D341Med (cell line): ENCODE data around the gene MARK3.

Source experiments
- DNase-seq: peaks from one replicate; pipeline ENCODE4 v3.0.0; 2012; ENCODE audit warnings: low spot score

The MARK3 gene

DNA sequence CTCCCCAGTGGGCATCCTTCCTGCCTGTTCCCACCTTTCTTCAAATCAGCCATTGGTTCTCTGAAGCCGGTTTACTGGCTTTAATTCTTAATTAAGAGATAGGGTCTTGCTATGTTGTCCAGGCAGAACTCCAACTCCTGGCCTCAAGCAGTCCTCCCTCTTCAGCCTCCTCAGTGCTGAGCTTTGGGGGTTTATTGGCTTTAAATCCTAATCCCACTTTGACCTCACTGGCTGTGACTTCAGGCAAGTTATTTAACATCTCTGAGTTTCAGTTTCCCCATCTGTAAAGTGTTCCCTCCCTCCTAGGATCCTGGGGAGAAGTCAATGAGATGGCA lies 141.7 kb downstream of the MARK3 start:
- DNase-seq = no peak

DNA sequence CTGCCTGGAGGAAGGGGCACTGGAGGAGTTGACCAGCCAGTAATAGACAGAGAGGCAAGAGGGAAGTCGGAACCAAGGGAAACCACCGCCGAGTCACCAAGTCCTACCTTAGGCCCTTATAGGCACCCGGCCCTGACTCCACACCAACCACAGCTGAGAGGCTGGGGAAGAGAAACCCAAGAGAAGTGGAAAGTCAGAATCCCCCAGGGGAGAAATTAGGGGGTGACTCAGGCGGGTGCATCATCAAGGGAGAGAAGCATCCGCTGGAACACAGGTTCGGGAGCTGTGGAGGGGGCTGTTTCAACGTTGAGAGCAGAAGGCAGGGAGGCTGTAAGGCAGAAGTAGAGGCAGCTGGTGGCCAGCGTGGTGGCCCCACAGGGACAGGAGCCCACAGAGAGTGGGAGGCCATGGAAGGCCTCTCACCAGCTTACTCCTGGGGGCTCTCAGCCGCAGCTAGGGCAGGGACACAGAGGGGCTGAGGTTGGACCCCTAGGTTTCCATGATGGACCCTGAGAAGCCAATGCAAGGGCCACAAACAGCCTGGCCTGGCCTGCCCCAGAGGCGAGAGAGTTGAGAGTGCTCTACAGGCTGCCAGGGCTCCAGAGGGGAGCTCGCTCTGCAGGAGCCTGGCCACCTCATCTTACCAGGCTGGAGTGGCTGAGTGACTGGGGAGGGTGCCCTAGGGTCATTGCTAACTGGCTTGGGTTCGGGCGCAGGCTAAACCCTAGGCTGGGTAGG lies 142.4 kb downstream of the MARK3 start:
- DNase-seq = no peak

DNA sequence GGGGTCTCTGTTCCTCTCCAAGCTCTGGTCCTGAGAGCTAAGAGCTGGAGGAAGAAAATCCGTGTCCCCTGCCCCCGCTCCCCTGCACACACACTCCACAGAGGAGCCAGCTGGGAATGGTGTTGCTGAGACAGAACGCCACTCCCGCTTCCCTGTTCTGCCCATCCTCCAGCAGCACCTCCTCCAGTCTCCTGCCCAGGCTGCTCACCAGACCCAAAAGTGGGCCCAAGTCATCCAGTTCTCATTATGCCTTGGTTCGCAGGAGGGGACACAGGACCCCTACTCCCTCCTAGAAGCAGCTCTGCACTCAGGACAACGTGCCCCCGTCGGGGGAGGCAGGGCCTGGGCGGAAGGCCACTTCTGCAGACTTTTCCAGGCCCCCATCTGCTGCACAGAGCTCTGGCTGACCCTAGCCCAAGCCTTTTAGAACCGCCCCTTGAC lies 143.0 kb downstream of the MARK3 start:
- no peak for DNase-seq

DNA sequence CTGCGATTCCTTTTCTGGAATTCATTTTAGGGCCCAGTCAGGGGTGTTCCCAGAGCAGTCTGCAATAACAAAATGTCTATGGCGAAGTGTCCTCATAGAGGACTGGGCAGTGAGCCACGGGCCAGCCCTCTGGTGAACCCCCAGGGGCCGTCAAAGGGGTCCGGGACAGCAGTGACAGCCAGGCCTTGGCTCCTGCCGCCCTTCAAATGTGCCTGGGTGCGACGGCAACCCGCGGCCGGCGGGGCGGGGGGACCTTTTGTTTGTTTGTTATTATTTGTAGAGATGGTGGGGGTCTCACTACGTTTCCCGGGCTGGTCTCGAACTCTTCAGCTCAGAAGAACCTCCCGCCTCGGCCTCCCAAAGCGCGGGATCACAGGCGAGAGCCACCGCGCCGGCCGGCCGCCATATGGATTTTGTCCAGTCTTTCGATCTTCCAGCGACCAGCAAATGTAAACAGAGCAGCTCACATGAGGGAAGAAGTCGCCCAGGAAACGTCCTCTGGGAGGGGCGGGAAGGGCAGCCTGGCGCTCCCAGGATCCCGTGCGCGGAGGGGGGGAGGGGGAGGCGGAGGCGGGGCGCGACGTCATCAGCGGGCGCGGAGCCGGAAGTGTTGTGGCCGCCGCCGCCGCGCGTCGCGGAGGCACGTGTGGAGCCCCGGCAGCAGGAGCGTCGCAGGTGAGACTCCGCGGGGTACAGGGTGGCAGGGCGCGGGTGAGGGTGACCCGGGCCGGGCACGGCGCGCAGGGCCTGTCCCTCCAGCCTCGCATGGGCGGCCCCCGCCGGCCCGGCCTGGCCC lies 143.6 kb downstream of the MARK3 start, which contains the start of gene TRMT61A:
Gene TRMT61A, plus strand, starts transcription at position 610 of the 796 bp plus-strand sequence. CDS start 783 bp downstream, outside the sequence.
- DNase-seq = peak; percentile 99

DNA sequence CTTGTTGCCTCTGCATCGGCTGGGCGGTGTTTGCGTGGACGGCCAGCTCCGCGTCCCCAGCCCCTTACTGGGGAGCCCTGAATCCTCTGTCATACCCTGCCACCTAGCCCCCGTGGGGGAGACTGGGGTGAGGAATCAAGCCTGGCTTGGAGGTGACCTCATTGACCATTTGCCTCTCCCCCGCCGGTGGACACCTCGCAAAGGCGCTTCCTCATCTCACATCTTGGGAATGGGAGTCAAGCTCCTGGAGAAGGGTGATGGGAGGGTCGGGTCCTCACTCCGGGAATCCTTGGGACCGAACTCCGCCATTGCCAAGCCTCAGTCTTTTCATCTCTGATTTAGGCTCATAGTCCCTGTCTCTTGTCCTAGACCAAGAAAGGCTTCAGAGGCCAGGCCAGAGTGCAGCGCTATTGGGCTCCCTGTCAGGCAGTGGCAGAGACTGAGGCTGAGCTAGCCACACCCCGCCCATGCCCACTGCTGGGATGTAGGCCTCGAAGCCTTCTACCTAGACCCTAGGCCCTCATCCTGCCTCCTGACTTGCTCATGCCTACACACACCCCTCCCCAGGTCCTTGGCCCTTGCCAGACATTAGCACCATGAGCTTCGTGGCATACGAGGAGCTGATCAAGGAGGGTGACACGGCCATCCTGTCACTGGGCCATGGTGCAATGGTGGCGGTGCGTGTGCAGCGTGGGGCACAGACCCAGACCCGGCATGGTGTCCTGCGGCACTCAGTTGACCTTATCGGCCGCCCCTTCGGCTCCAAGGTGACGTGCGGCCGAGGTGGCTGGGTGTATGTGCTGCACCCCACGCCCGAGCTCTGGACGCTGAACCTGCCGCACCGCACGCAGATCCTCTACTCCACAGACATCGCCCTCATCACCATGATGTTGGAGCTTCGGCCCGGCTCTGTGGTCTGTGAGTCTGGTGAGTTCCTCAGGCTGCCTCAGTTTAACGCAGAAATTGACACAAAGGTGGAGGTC lies 144.5 kb downstream of the MARK3 start:
- DNase-seq = no peak

DNA sequence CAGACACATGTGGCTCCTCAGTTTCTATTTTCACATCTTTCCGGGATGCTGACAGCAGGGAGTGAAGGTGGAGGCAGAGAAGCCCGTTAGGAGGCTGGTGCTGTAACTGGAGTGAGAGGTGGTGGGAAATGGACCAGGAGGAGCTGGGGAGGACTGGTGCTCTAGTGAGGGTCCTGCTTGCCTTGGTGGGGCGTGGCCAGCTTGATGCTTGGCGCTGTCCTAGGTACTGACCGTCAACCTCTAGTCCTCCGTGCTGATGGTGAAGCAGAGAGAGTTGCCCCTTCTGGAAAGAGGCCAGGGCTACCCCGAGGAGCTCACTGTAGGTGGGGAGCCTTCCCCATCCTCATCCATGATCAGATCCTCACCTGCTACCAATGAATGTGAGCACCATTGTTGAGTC lies 145.2 kb downstream of the MARK3 start:
- no peak for DNase-seq

DNA sequence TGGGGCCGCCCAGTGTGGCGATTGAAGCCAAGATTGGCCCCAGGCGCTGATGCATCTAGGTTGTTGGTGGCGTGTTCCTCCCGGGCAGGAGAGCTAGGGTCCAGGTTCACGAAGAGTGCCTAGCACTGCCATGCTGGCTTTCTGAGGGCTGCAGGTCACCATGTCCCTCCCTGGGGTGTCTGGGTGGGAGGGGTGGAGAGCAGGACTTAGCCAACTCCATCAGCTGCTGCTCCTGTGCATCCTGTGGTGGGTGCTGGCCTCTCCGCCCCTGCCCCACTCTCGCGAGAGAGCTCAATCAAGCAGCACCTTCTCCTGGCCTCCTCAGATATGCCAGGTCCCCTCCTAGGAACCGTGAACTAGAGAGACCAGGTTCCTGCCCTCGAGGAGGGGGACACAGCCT lies 145.6 kb downstream of the MARK3 start:
- DNase-seq = no peak

DNA sequence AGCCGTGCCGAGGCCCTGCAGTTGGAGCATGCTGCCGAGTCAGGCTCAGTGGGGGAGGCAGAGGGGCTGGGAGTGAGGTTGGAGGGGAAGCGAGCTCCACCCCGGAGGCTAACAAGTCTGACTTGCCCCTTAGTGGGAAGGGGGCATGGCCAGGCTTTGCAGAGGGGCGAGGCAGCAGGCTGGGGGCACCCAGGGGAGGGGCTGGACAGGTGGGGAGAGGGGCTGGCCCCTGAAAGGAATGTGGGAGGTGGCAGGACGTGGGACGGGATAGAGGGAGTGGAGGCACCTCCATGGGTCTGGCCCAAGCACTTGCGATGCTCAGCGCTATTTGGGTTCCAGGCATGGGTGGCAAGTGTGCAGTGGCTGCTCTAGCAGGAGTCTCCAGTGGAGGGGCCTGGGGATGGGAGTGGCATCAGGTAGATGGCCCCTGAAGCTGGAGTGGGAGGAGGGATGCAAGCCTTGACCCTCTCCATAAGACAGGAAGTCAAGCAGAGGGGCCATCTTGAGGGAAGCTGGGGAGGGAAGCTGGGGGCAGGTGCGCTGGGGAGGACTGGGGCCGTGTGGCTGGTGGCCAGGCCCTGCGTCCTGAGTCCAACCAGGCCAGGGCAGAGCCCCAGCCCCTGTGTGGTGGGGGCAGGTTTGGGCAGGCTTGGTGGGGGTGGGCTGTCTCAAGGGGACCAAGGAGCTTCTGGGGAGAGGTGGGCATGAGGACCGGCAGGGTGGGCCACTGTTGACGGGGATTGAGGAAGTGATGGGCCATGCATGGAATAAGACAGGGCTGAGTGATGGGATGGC lies 146.4 kb downstream of the MARK3 start:
- DNase-seq = no peak

DNA sequence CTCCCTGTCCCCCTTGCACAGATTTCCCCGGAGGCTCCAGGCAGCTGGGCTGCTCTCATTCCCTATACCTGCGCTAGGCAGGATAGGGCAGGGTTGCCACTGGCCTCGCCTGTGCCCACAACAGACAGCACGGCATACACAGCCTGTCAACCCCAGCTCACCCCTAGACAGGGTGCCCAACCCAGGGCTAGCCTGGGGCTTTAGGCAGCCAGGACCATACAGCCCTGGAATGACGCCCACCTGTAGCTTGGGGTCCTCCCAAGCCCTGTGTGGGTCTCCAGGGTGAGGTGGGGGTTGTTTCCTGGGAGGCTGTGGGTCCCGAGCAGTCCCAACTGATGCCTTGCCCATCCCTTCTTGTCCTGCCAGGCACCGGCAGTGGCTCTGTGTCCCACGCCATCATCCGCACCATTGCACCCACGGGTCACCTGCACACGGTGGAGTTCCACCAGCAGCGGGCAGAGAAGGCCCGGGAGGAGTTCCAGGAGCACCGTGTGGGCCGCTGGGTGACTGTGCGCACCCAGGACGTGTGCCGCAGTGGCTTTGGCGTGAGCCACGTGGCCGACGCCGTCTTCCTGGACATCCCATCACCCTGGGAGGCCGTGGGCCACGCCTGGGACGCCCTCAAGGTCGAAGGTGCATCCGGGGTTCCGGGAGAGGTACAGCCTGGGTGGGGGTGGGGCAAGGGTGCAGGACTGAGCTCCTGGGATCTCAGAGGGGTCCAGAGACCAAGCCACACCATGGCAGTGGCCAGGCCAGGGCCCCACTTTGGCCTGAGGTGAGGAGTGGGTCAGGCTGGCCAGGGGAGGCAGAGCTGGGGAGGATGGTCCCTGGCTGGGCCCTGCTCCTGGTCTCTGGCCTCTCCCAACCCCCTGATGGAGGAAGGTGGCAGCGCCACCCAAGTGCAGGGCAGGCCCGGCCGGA lies 147.3 kb downstream of the MARK3 start:
- DNase-seq = no peak

DNA sequence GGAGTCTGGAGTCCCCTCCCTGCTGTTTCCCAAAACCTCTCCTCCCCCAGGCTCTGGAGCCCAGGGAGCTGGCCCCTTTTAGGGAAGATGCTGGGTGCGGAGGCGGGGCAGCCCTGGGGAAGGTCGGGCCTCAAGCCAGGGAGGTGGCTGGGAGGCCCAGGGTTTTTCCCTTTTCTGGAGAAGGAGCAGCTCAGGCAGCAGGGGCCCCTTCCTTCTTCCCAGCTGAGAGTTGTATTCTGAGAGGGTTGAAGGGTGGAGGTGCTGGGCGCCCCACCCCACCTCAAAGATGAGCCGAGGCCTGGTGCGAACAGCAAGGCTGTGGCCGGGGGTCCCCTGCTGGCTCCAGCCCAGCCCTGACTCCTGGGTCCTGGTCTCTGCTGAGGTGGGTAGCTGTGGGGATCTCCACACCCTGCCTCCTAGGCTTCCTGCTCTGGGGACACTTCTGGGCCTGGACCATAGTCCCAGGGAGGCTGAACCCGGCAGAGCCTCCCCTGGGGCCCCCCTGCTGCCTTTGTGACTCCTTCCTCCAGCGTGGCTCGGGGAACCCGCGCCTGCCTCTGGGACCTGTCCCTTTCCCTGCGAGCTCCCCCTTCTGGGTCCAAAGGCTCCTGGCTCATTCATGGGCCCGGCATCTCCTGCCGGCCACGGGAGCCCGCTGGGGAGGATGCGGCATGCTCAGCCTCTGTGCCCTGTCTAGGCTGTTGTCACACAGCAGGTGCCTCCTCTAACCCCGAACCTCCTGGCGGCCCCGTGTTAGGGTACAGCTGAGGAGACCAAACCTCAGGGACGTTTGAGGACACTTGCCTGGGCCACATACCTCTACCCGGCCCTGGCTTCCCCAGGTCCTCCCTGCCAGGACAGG lies 148.2 kb downstream of the MARK3 start:
- DNase-seq = no peak

DNA sequence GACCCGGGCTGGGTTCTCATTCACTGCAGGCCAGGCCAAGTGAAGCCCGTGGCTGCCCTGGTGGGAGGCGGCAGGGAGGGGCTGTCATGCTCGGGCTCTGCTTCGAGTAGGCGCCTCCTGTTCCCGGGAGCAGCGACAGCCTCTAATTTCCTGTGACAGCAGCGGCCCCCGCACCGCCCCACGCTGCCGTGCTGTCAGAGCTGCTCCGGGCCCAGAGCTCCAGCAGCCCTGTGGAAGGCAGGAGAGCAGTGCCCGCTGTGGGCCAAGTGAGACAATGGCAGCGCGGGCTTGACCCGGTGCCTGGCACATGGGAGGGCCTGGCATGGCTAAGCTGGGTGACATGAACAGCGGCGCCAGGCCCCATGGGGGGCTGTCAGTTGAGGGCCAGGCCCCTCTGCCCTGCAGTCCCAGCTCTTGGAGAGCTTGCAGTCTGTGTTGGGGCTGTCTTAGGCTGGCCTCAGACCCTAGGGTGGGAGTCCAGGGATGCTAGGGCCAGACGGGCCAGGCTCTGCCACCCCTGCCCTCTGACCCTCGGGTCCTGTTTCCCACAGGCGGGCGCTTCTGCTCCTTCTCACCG lies 148.9 kb downstream of the MARK3 start:
- DNase-seq = no peak

DNA sequence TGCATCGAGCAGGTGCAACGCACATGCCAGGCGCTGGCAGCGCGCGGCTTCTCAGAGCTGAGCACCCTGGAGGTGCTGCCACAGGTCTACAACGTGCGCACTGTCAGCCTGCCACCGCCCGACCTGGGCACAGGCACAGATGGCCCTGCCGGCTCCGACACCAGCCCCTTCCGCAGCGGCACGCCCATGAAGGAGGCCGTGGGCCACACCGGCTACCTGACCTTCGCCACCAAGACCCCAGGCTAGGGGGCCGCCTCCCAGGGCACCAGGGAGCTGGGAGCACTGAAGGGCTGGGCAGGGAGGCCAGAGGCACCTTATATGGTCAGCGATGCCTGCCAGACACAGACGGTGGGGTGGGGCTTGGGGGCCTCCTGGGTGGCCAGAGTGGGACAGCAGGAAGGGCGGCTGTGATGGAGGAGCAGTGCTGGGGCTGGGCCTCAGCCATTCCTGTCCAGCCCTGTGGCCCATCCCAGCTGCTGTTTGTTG lies 149.4 kb downstream of the MARK3 start:
- no peak for DNase-seq

DNA sequence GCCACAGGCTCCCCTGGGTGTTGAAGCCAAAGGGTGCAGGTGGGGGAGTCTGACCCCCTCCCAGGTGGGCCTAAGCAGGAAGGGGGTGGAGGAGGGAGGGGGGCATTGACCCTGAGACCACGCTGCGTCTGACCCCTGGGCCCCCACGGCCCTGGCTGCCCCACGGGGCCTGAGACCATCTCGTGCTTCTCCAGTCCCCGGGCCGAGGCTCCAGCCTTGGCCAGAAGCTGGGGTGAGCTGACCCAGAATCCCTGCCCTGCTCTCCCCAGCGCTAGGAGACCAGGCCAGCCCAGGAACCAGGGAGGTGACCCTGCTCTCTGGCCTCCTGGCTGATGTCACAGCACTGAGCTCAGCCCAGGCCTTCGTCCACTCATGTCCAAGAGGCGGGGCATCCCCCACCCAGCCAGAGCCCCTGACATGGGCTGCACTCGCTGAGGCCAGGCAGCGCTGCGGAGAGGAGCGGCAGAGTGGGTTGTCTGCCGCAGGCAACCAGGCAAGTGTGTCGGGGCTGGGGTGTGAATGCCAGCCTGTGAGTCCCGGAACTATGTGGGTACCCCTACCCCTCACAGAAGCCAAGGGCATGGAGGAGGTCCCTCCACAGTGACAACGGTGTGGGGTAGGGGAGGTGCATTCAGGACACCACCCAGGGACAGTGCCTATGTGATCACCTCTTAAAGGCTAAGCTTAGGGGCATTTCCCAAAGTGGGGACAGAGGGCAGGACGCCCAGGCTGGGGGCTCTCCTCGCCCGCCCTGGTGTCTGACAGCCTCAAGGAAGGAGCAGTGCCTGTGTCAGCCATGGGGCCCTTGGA lies 150.1 kb downstream of the MARK3 start:
- no peak for DNase-seq

DNA sequence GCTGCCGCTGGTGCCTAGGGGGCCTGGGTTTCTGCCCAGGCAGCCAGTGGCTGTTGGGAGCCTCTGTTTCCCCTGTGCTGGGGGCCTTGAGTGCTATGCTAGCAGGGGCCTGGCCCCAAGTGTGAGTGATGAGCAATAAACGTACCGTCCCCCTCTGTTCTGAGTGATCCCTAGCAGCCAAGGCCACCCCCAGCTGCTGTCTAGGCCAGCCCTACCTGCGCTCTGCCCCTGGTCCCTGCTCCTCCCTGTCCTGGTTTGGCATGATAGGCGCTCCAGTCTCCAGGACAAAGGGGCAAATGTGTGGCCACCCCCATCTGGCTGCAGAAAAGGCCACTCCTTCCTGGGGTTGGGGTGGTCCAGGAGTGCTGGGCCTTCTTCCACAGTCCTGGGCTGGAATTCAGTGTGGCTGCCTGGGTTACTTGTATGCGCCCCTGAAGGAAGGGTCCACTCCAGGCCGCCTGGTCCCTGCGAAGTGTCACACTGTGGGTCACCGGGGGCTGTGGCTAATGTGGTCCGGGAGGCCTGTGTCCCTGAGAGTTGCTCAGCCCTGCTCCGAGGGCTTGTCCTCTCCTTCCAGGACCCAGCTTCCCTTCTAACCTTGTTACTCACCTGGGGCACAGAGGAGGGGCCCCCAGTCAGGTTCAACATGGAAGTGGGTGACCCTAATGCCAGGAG lies 150.8 kb downstream of the MARK3 start:
- DNase-seq = no peak

DNA sequence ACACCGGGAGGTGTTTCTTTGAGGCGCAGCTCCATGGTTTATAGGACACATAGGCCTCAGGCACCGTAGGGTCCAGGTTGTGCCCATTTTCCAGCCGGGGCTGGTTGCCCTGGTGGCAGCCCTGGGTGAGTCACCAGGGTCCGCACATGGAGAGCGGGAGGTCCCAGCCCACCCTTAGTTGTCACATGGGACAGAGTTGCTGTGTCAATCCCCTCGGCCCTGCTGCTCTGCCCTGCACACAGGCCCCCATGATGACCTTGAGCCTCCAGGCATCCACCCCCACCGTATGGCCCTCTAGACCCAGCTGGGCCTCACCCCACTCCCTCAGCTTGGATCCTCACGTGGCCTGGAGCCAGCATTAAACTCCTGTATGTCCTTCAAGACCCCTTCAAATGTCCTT lies 151.5 kb downstream of the MARK3 start:
- no peak for DNase-seq

DNA sequence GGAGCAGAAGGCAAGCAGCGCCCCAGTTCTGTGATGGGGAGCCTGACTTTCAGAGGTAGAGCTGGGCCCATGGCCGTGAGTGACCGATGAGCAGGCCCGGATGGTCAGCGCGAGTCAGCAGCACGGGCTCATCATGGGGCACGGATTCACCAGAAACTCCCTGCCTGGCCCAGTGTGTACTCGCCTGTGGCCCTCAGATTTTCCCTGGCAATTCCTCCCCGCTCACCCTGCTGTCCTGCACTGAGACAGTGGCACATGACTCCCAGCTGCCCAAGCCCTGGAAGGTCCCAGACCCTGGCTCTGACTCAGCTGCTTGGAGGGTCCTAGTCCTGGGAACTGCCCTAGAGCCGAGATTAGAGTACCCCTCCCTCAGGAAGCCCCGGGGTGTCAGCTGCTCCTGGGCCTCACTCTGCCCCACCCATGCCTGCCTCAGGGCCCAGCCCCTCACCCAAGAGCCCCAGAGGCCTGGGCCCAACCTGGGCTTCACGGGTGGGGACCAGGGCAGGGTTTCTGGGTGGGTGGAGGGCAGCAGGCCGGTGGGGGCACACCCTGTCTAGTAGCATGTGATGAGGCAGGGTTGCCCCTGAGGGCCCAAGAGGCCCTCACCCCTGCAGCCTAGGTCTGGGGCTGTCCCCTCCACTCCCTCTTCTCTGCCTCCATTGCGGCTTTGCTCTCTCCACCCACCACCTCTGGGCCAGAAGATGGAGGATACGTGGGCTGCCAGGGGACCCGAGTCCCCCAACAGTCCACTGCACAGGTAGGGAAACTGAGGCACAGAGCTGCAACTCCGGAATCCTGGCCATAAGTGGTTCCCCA lies 152.2 kb downstream of the MARK3 start:
- no peak for DNase-seq
